ENCODE results near the gene PTAFR.

PTAFR gene, protein sequence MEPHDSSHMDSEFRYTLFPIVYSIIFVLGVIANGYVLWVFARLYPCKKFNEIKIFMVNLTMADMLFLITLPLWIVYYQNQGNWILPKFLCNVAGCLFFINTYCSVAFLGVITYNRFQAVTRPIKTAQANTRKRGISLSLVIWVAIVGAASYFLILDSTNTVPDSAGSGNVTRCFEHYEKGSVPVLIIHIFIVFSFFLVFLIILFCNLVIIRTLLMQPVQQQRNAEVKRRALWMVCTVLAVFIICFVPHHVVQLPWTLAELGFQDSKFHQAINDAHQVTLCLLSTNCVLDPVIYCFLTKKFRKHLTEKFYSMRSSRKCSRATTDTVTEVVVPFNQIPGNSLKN

GRCh38 chr1:28176492-28177470 is at the start of gene PTAFR:
PTAFR (minus strand) TSS chr1:28176690; CDS start chr1:28151021, 25,669 bp downstream.
- peaks cover 82% of the 10 kb centered on the region for H3K27me3 Mint-ChIP-seq
- H3K4me3 Mint-ChIP-seq = no peak within 1 kb of the TSS
- H3K9me3 Mint-ChIP-seq = no peaks in the 10 kb centered on the region
- H3K4me1 Mint-ChIP-seq = peaks cover 38% of the 10 kb centered on the region
- DNase-seq (no peak), ATAC-seq (no peak)
- no peak within 1 kb of the TSS for H3K27ac Mint-ChIP-seq

GRCh38 chr1:28213315-28213714 is 36.8 kb upstream of the PTAFR start:
- Mint-ChIP-seq H3K9me3 (no peaks in the 10 kb centered on the region), H3K27ac (no peak overlapping the region), H3K27me3 (no peaks in the 10 kb centered on the region), H3K4me1 (no peaks in the 10 kb centered on the region), H3K4me3 (no peak overlapping the region)
- ATAC-seq (no peak), DNase-seq (no peak)

- H3K27ac Mint-ChIP-seq = no peak overlapping the region
- no peak for ATAC-seq
- no peaks in the 10 kb centered on the region for H3K27me3 Mint-ChIP-seq
- DNase-seq = no peak
- no peaks in the 10 kb centered on the region for H3K9me3 Mint-ChIP-seq
- no peaks in the 10 kb centered on the region for H3K4me1 Mint-ChIP-seq
- no peak overlapping the region for H3K4me3 Mint-ChIP-seq
Observed at GRCh38 chr1:28209700-28210099, 33.2 kb upstream of the PTAFR start.

GRCh38 chr1:28208818-28209441 is 32.4 kb upstream of the PTAFR start:
- Mint-ChIP-seq H3K4me3 (no peak overlapping the region), H3K9me3 (no peaks in the 10 kb centered on the region), H3K27ac (no peak overlapping the region), H3K4me1 (no peaks in the 10 kb centered on the region), H3K27me3 (no peaks in the 10 kb centered on the region)
- DNase-seq (peak; percentile 27 to 61), ATAC-seq (peak; percentile 88)

GRCh38 chr1:28205243-28205642 is 28.8 kb upstream of the PTAFR start:
- DNase-seq = no peak
- no peak for ATAC-seq
- H3K4me3 Mint-ChIP-seq = no peak overlapping the region
- no peaks in the 10 kb centered on the region for H3K9me3 Mint-ChIP-seq
- H3K27ac Mint-ChIP-seq = no peak overlapping the region
- H3K27me3 Mint-ChIP-seq = no peaks in the 10 kb centered on the region
- peaks cover 13% of the 10 kb centered on the region for H3K4me1 Mint-ChIP-seq

- H3K27me3 Mint-ChIP-seq = no peaks in the 10 kb centered on the region
Observed at GRCh38 chr1:28200234-28200873, 23.9 kb upstream of the PTAFR start.

DNA sequence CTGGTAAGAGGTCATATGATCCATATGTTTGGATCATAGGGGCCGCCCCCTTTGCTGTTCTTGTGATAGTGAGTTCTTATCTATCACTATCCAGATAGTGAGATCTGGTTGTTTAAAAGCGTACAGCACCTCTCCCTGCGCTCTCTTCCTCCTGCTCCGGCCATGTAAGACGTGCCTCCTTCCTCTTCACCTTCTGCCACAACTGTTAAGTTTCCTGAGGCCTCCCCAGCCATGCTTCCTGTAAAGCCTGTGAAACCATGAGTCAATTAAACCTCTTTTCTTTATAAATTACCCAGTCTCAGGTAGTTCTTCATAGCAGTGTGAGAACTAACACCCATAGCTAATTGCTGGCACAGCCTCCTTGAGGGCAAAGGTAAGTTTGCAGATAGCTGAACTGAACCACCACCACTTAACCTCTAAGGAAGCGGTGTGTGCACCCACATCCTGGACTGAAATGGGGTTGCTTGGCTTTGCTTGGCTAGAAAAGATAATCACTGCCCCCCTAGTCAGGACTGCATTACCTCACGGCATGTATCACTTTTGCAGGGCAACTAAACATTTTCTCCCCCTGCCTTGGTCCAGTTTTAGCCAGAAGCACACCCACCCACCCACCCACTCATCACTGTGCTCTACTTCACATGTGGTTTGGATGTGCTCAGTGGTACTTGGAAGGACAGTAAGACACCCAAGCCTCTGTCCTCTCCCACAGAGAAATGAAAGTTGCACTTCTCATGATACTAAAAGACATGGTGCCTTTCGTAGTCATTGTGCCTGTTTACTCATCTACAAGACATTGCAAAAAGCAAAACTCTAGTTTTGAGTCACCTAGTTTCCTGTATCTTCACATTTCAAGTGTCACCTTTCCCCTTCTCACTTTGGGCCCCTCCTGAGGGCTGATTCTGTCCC is 23.1 kb upstream of the PTAFR start:
- peaks cover 12 to 21% of the 10 kb centered on the region in 2 donors for H3K9me3 Mint-ChIP-seq
- H3K27me3 Mint-ChIP-seq = no peaks in the 10 kb centered on the region
- H3K27ac Mint-ChIP-seq = peak overlapping the region; percentile 79 to 98
- H3K4me3 Mint-ChIP-seq = peak overlapping the region; percentile 53 to 79
- ATAC-seq (peak; percentile 94), DNase-seq (peak; percentile 81 to 90)
- H3K4me1 Mint-ChIP-seq = peaks cover 49% of the 10 kb centered on the region

More at GRCh38 chr1:28200234-28200873, 23.9 kb upstream of the PTAFR start:
- H3K4me1 Mint-ChIP-seq = peaks cover 49% of the 10 kb centered on the region
- H3K27ac Mint-ChIP-seq = peak overlapping the region; percentile 17 to 77
- peak overlapping the region; percentile 46 to 53 for H3K4me3 Mint-ChIP-seq
- DNase-seq (no peak), ATAC-seq (no peak)
- peaks cover 12 to 21% of the 10 kb centered on the region in 2 donors for H3K9me3 Mint-ChIP-seq

DNA sequence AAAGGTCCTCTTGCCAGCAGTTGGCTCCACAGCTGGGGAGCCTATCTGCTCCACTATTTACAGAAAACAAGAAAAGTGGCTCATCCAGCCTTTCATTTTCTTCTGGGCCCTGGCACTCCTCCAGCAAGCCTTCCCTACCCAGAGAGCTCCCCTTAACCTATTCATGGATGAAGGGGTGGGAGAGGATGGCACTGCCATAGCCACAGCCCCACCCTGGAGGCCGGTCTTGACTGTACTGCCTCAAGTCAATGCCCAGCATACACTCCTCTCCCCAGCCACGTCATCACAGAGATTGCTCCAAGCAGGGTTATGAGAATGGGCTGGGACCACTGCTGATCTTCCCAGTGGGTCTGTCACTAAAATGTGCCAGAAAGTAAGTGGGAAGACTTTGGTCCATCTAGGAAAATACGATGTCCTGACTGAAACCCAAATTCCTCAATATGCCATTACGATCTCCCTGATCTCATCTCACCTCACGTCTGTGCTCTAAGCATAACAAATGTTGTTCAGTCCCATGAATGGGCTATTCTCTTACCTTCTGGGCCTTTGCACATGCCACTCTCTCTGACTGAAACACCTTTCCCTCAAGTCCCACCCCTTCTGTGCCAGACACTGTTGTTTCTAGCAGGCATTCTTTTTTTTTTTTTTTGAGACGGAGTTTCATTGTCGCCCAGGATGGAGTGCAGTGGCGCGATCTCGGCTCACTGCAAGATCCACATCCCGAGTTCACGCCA is 21.4 kb upstream of the PTAFR start:
- no peak for ATAC-seq
- Mint-ChIP-seq H3K4me3 (no peak overlapping the region), H3K9me3 (peaks cover 12 to 21% of the 10 kb centered on the region in 2 donors), H3K27ac (peak overlapping the region; percentile 49 to 52), H3K27me3 (no peaks in the 10 kb centered on the region), H3K4me1 (peaks cover 49% of the 10 kb centered on the region)
- DNase-seq = no peak

DNA sequence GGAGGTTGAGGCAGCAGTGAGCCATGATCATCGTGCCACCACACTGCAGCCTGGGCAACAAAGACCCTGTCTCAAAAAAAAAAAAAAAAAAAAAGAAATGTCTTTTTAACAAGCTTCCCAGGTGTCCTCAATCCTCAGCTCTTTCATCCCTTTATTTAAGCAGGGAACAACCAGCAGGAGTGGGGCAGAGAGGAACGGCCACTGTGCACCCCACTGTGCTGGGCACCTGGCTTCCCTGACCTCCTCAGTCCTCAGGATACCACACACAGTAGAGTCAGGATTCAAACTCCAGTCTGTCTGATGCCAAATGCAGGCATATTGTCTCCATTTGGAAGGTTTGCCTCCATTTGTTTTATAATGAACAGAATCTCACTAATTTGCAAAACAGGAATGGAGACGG is 19.8 kb upstream of the PTAFR start:
- no peak overlapping the region for H3K27ac Mint-ChIP-seq
- H3K4me3 Mint-ChIP-seq = no peak overlapping the region
- no peak for DNase-seq
- no peaks in the 10 kb centered on the region for H3K27me3 Mint-ChIP-seq
- no peak for ATAC-seq
- peaks cover 12 to 21% of the 10 kb centered on the region in 2 donors for H3K9me3 Mint-ChIP-seq
- peaks cover 48% of the 10 kb centered on the region for H3K4me1 Mint-ChIP-seq

- Mint-ChIP-seq H3K4me3 (no peak overlapping the region), H3K9me3 (peaks cover 12 to 21% of the 10 kb centered on the region in 2 donors), H3K4me1 (peaks cover 42% of the 10 kb centered on the region), H3K27me3 (no peaks in the 10 kb centered on the region), H3K27ac (no peak overlapping the region)
- DNase-seq (no peak), ATAC-seq (no peak)
Observed at GRCh38 chr1:28195780-28196179, 19.3 kb upstream of the PTAFR start.

- Mint-ChIP-seq H3K9me3 (peaks cover 12 to 18% of the 10 kb centered on the region in 2 donors), H3K27me3 (no peaks in the 10 kb centered on the region), H3K27ac (no peak overlapping the region), H3K4me3 (no peak overlapping the region), H3K4me1 (peaks cover 30% of the 10 kb centered on the region)
- DNase-seq (no peak), ATAC-seq (no peak)
Observed at GRCh38 chr1:28194326-28195035, 18.0 kb upstream of the PTAFR start.

DNA sequence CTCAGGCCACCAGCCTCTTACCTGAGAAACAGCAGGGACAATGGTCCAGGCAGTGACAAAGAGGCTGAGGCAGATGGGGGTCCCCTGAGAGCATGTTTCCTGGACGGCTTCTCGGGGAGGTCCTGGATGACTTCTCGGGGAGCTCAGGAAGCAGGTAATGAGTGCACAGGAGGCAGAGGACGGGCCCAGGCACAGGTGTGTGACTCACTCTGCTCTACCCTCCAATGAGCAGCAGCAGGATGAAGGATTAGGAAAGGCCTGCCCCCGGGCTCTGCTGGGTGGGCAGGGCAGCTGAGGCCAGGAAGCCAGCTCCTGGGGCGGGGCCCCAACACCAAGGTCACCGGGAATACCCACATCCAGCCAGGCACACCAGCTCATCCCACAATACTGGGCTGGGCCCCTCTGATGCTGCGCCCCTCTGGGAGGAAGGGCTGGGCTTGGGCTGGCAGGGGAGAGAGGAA is 17.2 kb upstream of the PTAFR start:
- ATAC-seq = peak; percentile 31
- no peak overlapping the region for H3K4me3 Mint-ChIP-seq

GRCh38 chr1:28190996-28191645 is 14.6 kb upstream of the PTAFR start:
- Mint-ChIP-seq H3K4me3 (no peak overlapping the region), H3K27me3 (no peaks in the 10 kb centered on the region), H3K27ac (no peak overlapping the region), H3K4me1 (no peaks in the 10 kb centered on the region), H3K9me3 (no peaks in the 10 kb centered on the region)
- no peak for ATAC-seq
- DNase-seq = no peak

More for the DNA sequence above, 17.2 kb upstream of the PTAFR start:
- Mint-ChIP-seq H3K4me1 (peaks cover 23% of the 10 kb centered on the region), H3K9me3 (peaks cover 7 to 11% of the 10 kb centered on the region in 2 donors), H3K27me3 (no peaks in the 10 kb centered on the region), H3K27ac (no peak overlapping the region)
- DNase-seq = no peak
